NCI-H2196 (cell line): ENCODE data around the gene SHISA9.

Experiments used
- DNase-seq: peaks from one replicate; lab custom pipeline; 2025; ENCODE audit not compliant: unreplicated experiment; lab: John Stamatoyannopoulos, UW

SHISA9 gene

DNA sequence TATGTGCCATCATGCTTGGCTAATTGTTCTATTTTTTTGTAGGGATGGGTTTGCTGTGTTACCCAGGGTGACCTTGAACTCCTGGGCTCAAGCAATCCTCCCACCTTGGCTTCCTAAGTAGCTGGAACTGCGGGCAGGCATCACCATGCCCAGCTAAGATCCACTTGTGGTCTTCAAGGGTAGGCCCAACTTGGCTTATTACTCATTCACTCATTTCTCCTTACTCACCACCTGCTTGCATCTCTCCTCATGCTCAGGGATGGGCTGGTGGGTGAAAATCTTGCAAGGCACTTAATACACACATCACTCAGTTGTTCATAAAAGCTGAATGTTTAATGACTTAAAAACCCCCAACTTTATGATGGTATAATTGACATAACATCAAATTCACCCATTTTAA lies 207.8 kb downstream of the SHISA9 start:
- no peak for DNase-seq

DNA sequence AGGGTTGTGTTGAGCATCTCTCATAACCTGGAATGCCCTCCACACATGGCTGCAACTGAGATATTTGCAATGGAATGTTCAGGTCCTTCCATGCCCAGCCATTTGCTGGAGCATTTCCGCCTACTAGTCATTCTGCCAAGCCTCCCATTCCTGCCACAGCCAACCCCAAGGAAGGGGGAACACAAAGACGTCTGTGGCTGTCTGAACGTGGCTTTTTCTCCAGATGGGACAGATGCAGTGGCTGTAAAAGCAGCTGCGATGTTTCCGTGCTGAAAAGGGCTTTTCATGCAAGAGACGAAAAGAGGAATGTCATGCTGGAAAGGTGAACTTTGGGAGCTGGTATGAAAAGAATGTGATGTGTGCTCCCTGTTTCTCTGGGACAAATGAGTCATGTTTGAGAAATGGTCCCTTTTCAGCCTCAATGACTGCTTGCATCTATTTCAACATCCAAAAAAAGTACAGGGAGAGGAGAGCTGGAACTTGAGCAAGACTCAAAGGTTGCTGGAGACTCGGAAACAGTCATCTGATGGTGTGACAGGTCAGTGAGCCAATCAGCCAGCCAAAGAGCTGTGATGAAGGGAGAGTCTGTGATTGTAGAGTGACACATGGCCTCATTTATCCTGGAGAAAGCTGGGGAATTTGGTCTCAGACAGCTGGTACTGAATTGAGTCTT lies 208.9 kb downstream of the SHISA9 start:
- DNase-seq: no peak

DNA sequence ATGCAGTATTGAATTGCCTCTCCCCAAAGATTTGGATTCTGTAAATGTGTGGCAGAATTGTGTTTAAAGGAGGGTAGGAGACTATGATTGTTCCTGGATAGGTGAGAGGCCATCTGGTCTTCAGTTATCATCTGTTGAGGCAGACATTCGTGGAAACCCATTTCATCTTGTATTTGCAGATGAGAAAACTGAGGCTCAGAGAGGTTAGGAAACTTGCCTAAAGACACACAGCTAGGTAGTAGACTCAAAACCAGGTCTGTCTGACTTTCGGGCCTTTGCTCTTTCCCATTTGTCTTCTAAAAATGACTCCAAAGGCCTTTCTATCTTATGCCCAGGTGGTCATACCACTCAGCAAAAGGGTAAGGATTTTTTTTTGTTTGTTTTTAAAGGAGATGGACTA lies 210.3 kb downstream of the SHISA9 start:
- no peak for DNase-seq

DNA sequence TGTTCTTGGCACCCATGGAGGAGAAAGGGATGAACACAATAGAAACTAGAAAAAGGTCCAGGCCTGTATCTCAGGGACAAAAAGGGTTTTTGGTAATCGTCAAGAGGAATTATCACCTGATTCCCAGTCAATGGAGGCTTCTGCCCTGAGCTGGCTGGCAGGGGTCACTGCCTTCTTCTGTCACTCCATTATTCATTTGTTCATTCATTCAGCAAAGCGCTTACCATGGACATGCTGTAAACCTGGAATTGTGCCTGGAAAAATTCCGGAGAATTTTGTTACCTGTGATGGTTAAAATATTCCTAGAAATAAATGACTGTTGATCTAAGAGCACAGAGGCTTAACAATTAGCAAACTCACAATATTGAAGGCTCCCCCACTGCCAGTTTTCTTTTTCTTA lies 212.3 kb downstream of the SHISA9 start:
- no peak for DNase-seq

DNA sequence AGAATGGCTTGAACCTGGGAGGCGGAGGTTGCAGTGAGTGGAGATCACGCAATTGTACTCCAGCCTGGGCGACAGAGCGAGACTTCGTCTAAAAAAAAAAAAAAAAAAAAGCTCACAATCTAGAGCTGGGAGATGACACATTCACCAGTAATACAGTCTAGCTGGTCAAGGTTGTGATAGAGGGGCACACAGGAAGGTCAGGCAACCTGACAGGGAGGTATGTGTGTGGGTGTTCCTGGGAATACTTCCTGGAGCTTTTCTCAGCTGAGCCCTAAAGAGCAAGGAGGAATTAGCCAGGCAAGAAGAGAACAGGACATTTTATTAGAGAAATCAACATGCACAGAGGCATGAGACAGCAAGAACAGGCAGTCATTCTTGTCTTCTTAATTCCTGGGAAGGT lies 216.7 kb downstream of the SHISA9 start:
- no peak for DNase-seq

DNA sequence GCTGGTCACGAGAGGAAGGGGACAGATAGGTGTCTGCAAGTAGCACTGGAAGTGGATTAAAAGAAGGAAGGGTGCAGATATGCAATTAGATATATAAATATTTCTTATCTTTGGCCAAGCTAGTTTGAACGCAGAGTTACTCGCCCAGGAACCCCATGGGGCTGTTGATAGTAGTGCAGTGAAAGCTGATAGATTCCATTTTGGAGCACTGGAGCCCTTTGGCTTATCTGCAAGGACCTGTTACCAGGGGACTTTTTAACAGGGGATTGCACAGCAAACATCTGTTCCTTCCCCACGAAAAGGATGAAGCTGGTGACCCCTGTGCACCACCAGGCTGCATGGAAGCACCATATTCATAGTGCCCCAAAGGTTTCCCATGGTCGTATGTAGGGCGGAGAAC lies 218.7 kb downstream of the SHISA9 start:
- DNase-seq: no peak

DNA sequence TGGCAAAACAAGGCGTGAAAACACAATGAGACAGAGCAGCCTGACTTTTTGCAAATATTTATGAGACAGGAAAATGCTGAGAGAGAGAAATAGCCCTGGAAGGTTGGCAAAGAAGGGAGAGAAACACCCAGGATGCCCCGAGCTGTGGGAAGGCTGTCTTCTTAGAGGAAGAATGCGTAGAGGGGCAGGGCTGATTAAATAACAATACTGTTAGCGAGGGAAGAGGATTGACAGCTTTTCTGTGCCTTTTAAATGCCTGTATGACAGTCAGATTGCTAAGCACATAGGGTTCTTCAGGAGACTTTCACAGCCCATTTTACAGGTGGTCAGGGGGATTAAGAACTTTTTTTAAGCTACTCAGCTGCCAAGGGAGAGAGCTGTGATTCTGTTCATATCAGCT lies 219.2 kb downstream of the SHISA9 start:
- DNase-seq: no peak

DNA sequence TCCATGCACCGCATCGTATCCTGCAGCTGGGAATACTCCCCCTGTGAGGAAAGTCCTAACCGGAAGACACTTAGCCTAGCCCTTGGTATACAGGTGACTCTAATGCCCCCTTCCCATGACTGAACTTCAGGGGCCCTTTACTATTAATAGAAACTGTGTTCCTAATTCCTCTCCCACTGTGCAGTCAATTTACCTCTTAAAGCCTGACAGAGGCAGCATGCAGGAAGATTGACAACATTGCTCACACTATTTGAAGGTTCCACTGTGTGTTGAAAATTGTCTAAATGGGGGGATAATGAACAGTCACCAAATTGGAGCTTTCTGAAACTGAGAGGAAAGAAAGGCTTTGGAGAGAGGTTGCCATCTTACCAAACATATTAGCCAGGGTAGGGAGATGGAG lies 222.6 kb downstream of the SHISA9 start:
- no peak for DNase-seq

DNA sequence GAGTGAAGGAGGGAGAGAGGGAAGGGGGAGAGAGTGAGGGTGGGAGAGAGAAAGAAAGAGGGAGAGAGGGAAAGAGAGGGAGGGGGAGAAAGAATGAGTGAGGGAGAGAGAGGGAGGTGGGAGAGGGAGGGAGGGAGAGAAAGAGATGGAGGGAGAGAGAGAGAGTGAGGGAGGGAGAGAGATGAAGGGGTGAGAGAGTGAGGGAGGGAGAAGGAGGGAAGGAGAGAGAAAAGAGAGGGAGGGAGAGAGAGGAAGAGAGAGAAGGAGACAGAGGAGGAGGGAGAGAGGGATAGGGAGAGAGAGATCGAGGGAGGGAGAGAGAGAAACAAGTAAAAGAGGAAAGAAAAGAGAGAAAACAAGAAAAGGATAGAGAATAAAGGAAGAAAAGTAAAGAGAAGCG lies 225.7 kb downstream of the SHISA9 start:
- DNase-seq: no peak

DNA sequence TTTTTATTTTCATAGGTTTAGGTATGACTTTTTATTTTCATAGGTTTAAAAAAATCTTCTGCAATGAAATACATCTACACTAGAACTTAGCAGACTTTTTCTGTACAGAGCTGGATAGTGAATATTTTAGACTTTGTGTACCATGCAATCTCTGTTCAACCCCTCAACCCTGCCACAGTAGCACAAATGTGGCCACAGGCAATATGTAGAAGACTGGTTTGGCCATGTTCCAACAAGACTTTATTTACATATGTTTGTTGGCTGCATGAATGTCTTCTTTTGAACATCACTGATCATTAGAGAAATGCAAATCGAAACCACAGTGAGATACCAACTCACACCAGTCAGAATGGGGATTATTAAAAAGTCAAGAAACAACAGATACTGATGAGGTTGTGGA lies 229.2 kb downstream of the SHISA9 start:
- peak; percentile 11 for DNase-seq

DNA sequence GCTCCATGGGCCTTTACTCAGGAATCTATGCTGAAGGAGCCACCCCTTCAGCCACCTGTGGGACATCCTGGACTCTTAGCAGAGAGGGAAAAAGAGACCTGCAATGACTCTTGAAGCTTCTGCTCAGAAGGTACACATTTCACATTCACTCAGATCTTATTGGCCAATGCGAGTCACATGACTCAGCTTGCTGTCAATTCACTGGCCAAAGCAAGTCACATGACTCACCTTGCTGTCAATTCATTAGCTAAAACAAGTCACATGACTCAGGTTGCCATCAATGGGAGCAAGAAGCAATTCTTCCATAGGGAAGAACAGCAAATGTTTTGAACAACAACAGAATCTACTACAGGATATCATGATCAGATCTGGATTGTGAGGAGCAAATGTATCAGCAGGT lies 233.4 kb downstream of the SHISA9 start:
- DNase-seq: no peak

DNA sequence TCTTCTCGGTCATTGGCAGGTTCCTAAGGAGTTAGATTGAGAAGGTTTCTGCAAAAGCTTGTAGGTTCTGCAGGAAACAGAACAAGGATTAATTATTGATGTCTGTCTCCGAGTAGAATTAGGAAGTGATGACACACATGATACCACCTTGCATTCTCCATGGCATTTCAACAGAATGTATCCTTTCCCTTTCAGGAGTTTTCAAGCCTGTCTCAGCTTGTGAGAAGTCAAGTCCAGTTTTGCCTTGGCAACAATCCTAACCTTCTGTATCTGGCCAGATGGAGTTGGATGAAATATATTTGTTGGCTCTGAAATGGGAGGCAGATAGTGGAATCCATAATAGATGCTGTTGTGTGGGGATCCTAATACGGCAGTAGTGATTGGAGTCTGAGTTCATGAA lies 235.5 kb downstream of the SHISA9 start:
- DNase-seq: no peak

DNA sequence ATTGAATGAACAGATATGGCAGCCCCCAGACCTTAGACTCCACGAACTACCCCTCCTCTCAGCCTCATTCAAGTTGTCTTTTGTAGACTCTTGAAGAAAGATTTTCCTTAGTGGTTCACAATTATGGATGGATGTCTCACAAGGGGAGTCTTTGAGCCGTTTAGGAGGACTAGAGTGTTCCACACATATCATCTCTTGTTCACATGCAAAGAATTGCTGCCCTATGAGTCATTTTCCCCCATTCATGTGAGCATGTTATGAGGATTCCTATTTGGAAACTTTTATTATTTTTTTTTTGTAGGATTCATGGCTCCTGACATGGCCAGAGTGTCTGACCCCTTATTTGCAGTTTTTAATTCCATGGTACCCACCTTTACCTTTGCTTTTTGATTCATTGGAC lies 237.1 kb downstream of the SHISA9 start:
- DNase-seq: no peak

DNA sequence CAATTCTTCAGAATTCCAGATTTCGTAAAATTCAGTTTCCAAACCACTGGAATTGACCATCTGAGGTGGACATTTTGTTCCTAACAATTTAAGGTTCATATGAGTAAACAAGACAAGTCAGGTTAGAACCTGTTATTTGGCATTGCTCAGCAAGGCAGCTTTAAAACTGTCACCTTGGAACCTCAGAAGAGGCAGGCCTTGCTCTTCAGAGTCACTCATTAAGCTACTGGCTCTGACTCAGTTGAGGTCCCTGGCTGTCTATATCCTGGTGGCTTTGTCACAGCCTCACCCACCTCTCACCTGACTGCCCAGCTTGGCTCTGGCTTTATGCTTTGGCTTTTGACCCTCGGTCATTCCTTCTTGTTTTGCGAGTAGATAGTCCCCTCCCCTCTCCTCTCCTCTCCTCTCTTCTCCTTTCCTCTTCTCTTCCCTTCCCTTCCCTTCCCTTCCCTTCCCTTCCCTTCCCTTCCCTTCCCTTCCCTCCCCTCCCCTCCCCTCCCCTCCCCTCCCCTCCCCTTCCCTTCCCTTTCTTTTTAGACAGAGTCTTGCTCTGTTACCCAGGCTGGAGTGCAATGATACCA lies 238.4 kb downstream of the SHISA9 start:
- DNase-seq: no peak

DNA sequence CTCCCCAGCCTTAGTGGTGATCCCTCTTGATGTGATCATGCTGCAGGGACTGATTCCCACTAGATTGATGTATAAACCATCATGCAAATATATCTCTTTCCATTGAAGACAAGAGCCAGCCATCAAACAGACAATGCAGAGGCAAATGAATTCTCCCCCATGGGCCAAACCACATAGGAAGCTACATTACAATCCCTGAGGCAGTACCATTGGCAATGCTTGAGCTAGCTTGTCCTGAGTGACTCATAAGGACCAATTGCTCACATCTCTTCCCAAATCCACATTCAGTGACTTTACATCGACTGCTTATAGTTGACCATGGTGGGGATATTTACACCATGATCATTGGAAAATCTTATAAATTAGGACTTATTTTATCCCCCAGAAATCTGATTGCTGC lies 242.2 kb downstream of the SHISA9 start:
- no peak for DNase-seq

DNA sequence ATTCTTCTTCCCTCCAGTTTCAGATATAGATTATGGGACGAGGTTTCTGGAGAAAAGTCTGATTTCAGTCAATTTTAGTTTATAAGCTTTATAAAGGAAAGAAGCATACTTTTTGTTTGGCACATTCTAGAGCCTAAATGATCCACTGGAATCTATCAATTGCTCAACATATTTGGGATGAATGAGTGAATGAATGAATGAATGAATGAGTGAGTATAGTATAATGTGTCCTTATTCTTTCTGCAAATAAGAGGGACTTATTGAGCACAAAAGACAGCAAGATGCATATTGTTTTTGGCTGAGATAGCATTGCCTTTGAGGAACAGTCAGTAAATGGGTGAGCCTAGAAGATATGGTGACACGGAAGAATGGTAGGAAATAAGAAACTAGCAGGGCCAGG lies 245.4 kb downstream of the SHISA9 start:
- no peak for DNase-seq

DNA sequence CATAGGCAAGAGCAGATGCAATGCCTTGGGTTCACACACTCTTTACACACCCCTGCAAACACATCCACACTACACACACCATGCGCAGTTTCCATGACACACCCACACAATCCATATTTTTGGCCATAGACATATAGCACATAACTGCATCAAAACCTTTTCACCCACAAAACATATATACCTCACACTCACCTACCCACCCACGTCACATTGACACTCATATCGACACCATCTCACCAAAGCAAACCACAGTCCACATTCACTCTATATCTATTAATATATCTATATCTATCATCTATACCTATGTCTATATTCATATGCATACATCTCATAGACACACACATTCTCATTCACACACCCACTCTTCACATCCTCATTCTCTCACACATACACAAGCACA lies 246.9 kb downstream of the SHISA9 start:
- DNase-seq: no peak

DNA sequence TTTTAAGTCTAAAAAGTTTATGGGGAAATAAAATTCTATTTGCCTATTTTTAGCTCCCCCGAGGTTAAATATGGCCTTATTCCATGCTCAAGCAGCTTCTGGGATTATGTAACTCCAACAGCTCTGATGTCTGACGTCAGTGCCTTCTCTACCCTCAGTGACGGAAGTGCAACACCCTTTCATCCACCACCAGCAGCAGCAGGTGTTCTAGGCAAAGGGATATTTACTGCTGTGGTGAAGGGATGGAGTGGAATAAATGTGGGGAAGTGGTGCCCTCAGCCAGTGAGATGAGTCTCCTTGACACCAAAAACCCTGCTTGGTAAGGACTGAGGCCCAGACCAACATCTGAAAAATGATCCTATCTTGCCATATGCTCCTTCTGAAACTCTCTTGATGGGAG lies 247.4 kb downstream of the SHISA9 start:
- peak; percentile 71 for DNase-seq

DNA sequence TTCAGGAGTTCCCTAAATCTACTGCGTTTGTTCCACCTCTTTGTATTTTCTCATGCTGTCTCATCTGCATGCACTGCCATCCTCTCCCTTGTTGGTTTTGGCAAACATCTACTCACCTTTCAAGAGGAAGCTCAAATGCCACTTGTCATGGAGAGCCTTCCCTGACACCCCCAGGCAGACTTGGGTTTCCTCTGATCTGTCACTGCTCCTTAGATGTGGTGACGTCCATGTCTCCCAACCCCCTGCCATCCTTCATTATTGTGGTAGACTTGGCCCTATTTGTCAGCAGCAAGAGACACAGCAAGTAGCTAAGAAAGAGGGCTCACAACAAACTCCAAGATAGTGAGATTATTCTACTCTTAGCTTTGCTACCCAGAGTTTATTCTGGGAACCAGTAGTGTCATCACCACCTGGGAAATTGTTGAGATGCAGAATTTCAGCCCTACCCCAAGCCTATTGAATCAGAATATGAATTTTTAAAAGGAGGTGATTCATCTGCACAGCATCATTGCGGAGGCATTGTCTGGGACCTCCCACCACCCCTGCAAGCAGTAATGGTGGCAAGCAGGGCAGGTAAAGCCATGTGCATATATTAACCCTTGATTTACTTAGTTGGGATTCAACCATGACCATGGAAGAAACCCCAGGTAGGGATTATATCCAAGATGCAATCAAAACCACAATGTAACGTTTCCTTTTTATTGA lies 248.9 kb downstream of the SHISA9 start:
- DNase-seq: no peak

DNA sequence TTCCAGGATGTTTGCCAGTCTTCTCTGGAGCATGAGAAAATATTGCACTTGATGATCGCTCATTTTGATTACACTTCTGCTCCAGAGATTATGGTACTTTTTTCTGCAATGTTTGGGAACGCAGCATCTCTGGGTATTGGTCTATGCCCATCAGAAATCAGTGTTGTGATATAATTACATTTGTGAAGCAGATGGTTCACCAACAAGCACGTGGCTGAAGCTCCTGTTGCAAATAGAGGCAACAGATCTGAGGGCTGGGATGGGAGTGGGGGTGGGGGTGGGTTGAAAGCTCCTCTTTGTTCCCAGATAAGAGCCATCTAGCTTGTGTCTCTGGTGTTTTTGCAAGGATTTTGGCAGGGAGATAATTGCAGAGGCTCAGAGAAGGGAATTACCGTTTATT lies 252.3 kb downstream of the SHISA9 start:
- no peak for DNase-seq

DNA sequence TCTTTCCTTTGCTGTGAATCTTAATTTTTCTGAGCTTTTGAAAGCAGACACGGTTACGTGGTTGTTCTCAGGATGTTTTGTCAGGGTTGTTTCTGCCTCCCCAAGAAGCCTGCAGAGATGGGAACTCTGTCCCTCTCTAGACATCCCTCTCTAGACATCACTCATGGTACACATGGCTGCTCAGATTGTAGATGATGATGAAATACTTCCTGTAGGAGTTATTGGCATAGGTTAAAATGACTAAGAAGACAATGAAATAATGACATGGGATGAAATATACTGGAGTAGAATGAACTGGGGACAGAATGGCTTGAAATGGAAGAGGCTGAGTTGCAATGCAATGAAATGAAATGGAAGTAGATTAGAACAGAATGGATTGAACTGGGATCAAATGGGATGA lies 253.4 kb downstream of the SHISA9 start:
- no peak for DNase-seq

DNA sequence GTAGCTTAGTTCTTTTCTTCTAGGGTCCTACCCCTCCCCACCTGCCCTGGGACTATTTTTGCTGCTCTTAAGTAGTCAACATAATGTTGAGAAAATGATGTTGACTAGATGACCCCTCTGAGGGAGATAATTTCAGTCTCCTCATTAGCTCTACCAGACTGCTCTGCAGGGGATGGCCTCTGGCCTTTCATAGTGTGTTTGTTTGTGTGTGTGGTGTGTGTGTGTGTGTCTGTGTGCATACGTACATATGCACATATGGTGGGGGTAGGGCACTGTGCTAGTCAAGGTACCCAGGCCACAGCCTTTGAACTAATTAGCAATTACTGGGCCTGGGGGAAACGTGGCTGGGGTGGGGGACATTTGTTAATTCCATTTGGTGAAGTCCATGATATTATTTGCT lies 254.0 kb downstream of the SHISA9 start:
- DNase-seq: no peak

DNA sequence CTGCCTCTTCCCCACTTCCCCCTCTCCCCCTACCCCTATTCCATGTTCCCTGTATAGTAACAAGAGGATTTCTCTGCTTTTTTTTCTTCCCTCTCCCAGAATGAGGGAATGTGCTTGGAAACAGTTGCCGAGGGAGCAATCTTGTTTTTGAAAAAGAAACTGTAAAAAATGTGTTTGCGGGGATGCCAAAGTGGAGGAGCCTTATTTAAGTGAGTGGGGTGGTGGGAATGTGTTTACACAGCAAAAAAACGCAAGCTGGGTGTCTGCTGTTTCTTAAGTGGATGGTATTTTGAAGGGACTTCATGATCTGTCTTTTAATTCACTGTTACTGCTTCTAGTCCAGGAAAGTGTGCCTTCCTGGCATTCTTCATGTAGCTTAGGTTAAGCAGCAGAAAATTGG lies 254.4 kb downstream of the SHISA9 start:
- DNase-seq: no peak
